Esophagus squamous epithelium (tissue), 5 donors: Measurements from ENCODE around the gene PRRX2. TPM values are rescaled to one million over a fixed set of nuclear protein-coding genes. Genes with fewer than 3 reads are reported as not detected.
A peak's percentile ranks its signal among the peaks of the same experiment; 100 is the strongest.
"Not testable (repeated sequence)": the region's sequence is repeated elsewhere in the genome, so short reads cannot be mapped to it uniquely, and the experiment has no call there.

Experiments
- DNase-seq: peaks from one replicate; lab custom pipeline; 2025; lab: John Stamatoyannopoulos, UW
- H3K27ac ChIP-seq, 4 donors: fragments of 200-600 bp; sonication (generic); one replicate each; pipeline ENCODE4 v1.5.1; 2016 to 2019; ENCODE audit warnings: mild to moderate bottlenecking in 1 of 4
- H3K27me3 ChIP-seq, 4 donors: fragments of 200-600 bp; sonication (generic); 1 replicate in 3 of 4; 2 replicates in 1 of 4; pipeline versions ENCODE4 v1.5.1 to v1.6.0; 2017 to 2021; ENCODE audit warnings: antibody characterized with exemption in 1 of 4
- H3K36me3 ChIP-seq, 3 donors: fragments of 200-600 bp; sonication (generic); one replicate each; pipeline ENCODE4 v1.5.1; 2016 to 2019
- H3K4me1 ChIP-seq, 3 donors: fragments of 200-600 bp; sonication (generic); one replicate each; pipeline ENCODE4 v1.5.1; 2017 to 2019
- H3K4me3 ChIP-seq, 4 donors: fragments of 200-600 bp; sonication (generic); 1 replicate in 3 of 4; 2 replicates in 1 of 4; pipeline ENCODE4 v1.5.1; 2016 to 2019; ENCODE audit warnings: mild to moderate bottlenecking in 2 of 4, moderate library complexity in 1 of 4
- H3K9me3 ChIP-seq, 3 donors: fragments of 200-600 bp; sonication (generic); one replicate each; pipeline ENCODE4 v1.5.1; 2016 to 2019
- CTCF ChIP-seq, 6 experiments: fragments of 450-650 bp in 4 of 6; fragments of 200-600 bp in 2 of 6; sonication (generic) in 2 of 6; IDR thresholded peaks; one replicate each; pipeline ENCODE4 v1.5.1; 2016 to 2019; ENCODE audit warnings: antibody characterized with exemption in 6 of 6, mild to moderate bottlenecking in 4 of 6, moderate library complexity in 4 of 6
- POLR2A ChIP-seq, 4 donors: fragments of 450-650 bp; IDR thresholded peaks; one replicate each; pipeline ENCODE4 v1.6.1; 2017; ENCODE audit warnings: antibody characterized with exemption in 4 of 4, mild to moderate bottlenecking in 4 of 4, moderate library complexity in 3 of 4
- WGBS, 2 donors: methylation state at CpG; one replicate each; pipeline ENCODE4 v1.1.5; 2018; 5-methylcytosine and 5-hydroxymethylcytosine counted together
- intact Hi-C: fragments of 100-400 bp; cut with DNase I; formaldehyde crosslinking; loops from one replicate; pipeline ENCODE4 v1.15.0; 2022
- total RNA-seq, 4 donors: library from RNA; depleted of rRNA; stranded (reverse); fragments of >200 nt; gene quantifications; one replicate each; pipeline ENCODE4 v1.1.0, GENCODE V29; 2016
- donor health status: DM: yes; HTN: yes; CAD: no.

Gene PRRX2
- total RNA-seq, 4 donors from 2014 or later = 0.82 to 3.8 (median 2.3) TPM

GRCh38 chr9:129761293-129761900, 96.0 kb downstream of the PRRX2 start:
- peaks cover 9 to 36% (median 33%) of the 10 kb centered on the region in 3 donors for H3K4me1 ChIP-seq
- H3K27ac ChIP-seq = peak overlapping the region; percentile 28 to 91 (median 59)
- H3K36me3 ChIP-seq = no peaks in the 10 kb centered on the region
- H3K27me3 ChIP-seq = no peaks in the 10 kb centered on the region
- no peak for TF ChIP-seq CTCF (IDR thresholded peaks at IDR 0.05)
- TF ChIP-seq POLR2A (IDR thresholded peaks at IDR 0.05) = no peak
- peak overlapping the region in 1 of 4 donors; percentile 39 for H3K4me3 ChIP-seq
- no peak for DNase-seq
- intact Hi-C loops = no loop called here
- 41 to 76% methylated on average over 7 to 9 of the region's 11 CpGs for WGBS, 2 donors
- no peaks in the 10 kb centered on the region for H3K9me3 ChIP-seq

GRCh38 chr9:129761901-129762369, 96.5 kb downstream of the PRRX2 start:
- no peaks in the 10 kb centered on the region for H3K27me3 ChIP-seq
- no peak for DNase-seq
- intact Hi-C loops = no loop called here
- no peaks in the 10 kb centered on the region for H3K9me3 ChIP-seq
- H3K36me3 ChIP-seq = no peaks in the 10 kb centered on the region
- H3K27ac ChIP-seq = peak overlapping the region; percentile 28 to 91 (median 59)
- TF ChIP-seq CTCF (IDR thresholded peaks at IDR 0.05) (no peak), POLR2A (IDR thresholded peaks at IDR 0.05) (no peak)
- H3K4me3 ChIP-seq = peak overlapping the region in 1 of 4 donors; percentile 39
- WGBS, 2 donors = 20 to 39% methylated on average over 2 to 6 of the region's 6 CpGs
- peaks cover 7 to 33% (median 30%) of the 10 kb centered on the region in 3 donors for H3K4me1 ChIP-seq

- intact Hi-C loops, DNase-seq: not testable (repeated sequence)
- 24 to 56% methylated on average over 7 to 13 of the region's 13 CpGs for WGBS, 2 donors
These were observed 97.0 kb downstream of the PRRX2 start for GRCh38 chr9:129762370-129762984.

GRCh38 chr9:129762985-129763926, 97.8 kb downstream of the PRRX2 start:
- peaks cover 5 to 25% (median 24%) of the 10 kb centered on the region in 3 donors for H3K4me1 ChIP-seq
- H3K36me3 ChIP-seq = no peaks in the 10 kb centered on the region
- TF ChIP-seq POLR2A (IDR thresholded peaks at IDR 0.05) (no peak), CTCF (IDR thresholded peaks at IDR 0.05) (no peak)
- H3K27me3 ChIP-seq = no peaks in the 10 kb centered on the region
- peak overlapping the region in 1 of 4 donors; percentile 12 for H3K4me3 ChIP-seq
- no peaks in the 10 kb centered on the region for H3K9me3 ChIP-seq
- DNase-seq = no peak
- intact Hi-C loops = no loop called here
- WGBS, 2 donors = 64 to 84% methylated on average over 10 to 13 of the region's 13 CpGs
- peak overlapping the region; percentile 28 to 91 (median 59) for H3K27ac ChIP-seq

More at GRCh38 chr9:129762370-129762984, 97.0 kb downstream of the PRRX2 start:
- Histone ChIP-seq H3K4me1 (peaks cover 5 to 28% (median 25%) of the 10 kb centered on the region in 3 donors), H3K27ac (peak overlapping the region; percentile 28 to 91 (median 59)), H3K4me3 (peak overlapping the region in 1 of 4 donors; percentile 12)
- not testable (repeated sequence) for H3K36me3 ChIP-seq, H3K27me3 ChIP-seq, H3K9me3 ChIP-seq

GRCh38 chr9:129765764-129766317, 100.4 kb downstream of the PRRX2 start:
- Histone ChIP-seq H3K36me3 (no peaks in the 10 kb centered on the region), H3K9me3 (no peaks in the 10 kb centered on the region), H3K27ac (no peak overlapping the region), H3K4me3 (no peak overlapping the region), H3K4me1 (peaks cover 5 to 25% (median 24%) of the 10 kb centered on the region in 3 donors), H3K27me3 (no peaks in the 10 kb centered on the region)
- no peak for DNase-seq
- WGBS, 2 donors = 90 to 91% methylated on average over 4 of the region's 4 CpGs
- TF ChIP-seq CTCF (IDR thresholded peaks at IDR 0.05) = no peak
- TF ChIP-seq POLR2A (IDR thresholded peaks at IDR 0.05) = no peak
- intact Hi-C loops = no loop called here
